IgD-negative memory B cell (primary cell): ENCODE results near the gene GPX1. TPM values are rescaled to one million over a fixed set of nuclear protein-coding genes. Genes with fewer than 3 reads are reported as not detected.
"Not testable (repeated sequence)": the region's sequence is repeated elsewhere in the genome, so short reads cannot be mapped to it uniquely, and the experiment has no call there.

Experiments used
- H3K27ac Mint-ChIP-seq, 3 donors: one replicate each; pipeline ENCODE4 v1.8.0; 2020 to 2022; ENCODE audit warnings: mild to moderate bottlenecking in 3 of 3, mixed read lengths in 3 of 3, moderate library complexity in 1 of 3
- H3K27me3 Mint-ChIP-seq: one replicate; pipeline ENCODE4 v1.8.0; 2021; ENCODE audit warnings: mixed read lengths
- H3K36me3 Mint-ChIP-seq: one replicate; pipeline ENCODE4 v1.8.0; 2020; ENCODE audit warnings: mild to moderate bottlenecking, mixed read lengths
- H3K4me1 Mint-ChIP-seq, 3 donors: one replicate each; pipeline ENCODE4 v1.8.0; 2020 to 2022; ENCODE audit warnings: mixed read lengths in 3 of 3, mild to moderate bottlenecking in 1 of 3
- H3K4me3 Mint-ChIP-seq, 4 donors: one replicate each; pipeline ENCODE4 v1.8.0; 2020 to 2022; ENCODE audit warnings: mild to moderate bottlenecking in 4 of 4, mixed read lengths in 4 of 4, moderate library complexity in 3 of 4
- H3K9me3 Mint-ChIP-seq, 3 donors: one replicate each; pipeline ENCODE4 v1.8.0; 2020 to 2021; ENCODE audit warnings: mixed read lengths in 3 of 3, mild to moderate bottlenecking in 1 of 3
- polyA plus RNA-seq: library from polyadenylated mRNA; unstranded; fragments of 300-500 nt; fragmentation: Illumina TruSeq; gene quantifications from one replicate; pipeline ENCODE4 v1.2.3, GENCODE V29; 2021

GPX1 gene
- polyA plus RNA-seq, 1 donor from 2014 or later = 340 TPM

- H3K4me3 Mint-ChIP-seq = peak overlapping the region in 2 of 4 donors; percentile 29
- no peaks in the 10 kb centered on the region for H3K36me3 Mint-ChIP-seq
- H3K4me1 Mint-ChIP-seq = peaks cover 28 to 35% (median 31%) of the 10 kb centered on the region in 3 donors
- H3K9me3 Mint-ChIP-seq = no peaks in the 10 kb centered on the region
- peak overlapping the region; percentile 71 to 88 (median 79) for H3K27ac Mint-ChIP-seq
- no peaks in the 10 kb centered on the region for H3K27me3 Mint-ChIP-seq
Measured at GRCh38 chr3:49346797-49347251, 11.3 kb downstream of the GPX1 start.

GRCh38 chr3:49343163-49343562, 15.0 kb downstream of the GPX1 start:
- peak overlapping the region in 3 of 4 donors; percentile 65 to 81 (median 70) for H3K4me3 Mint-ChIP-seq

GRCh38 chr3:49341996-49342395, 16.2 kb downstream of the GPX1 start:
- Mint-ChIP-seq H3K4me3 (peak overlapping the region in 3 of 4 donors; percentile 43 to 81 (median 65)), H3K9me3 (no peaks in the 10 kb centered on the region), H3K27ac (peak overlapping the region; percentile 81 to 86 (median 82)), H3K27me3 (no peaks in the 10 kb centered on the region), H3K4me1 (peaks cover 44 to 54% (median 46%) of the 10 kb centered on the region in 3 donors), H3K36me3 (no peaks in the 10 kb centered on the region)

More at GRCh38 chr3:49343163-49343562, 15.0 kb downstream of the GPX1 start:
- Mint-ChIP-seq H3K9me3 (no peaks in the 10 kb centered on the region), H3K27ac (peak overlapping the region in 1 of 3 donors; percentile 78), H3K27me3 (no peaks in the 10 kb centered on the region), H3K36me3 (no peaks in the 10 kb centered on the region), H3K4me1 (peaks cover 44 to 52% (median 45%) of the 10 kb centered on the region in 3 donors)

- Mint-ChIP-seq H3K4me3 (peak within 1 kb of the TSS; percentile 93 to 97 (median 96)), H3K9me3 (no peaks in the 10 kb centered on the region), H3K36me3 (no peaks in the 10 kb centered on the region), H3K27me3 (no peaks in the 10 kb centered on the region), H3K27ac (peak within 1 kb of the TSS; percentile 97 to 99 (median 98)), H3K4me1 (peaks cover 36 to 50% (median 37%) of the 10 kb centered on the region in 3 donors)
Measured at GRCh38 chr3:49339941-49340800, 18.0 kb downstream of the GPX1 start, which contains the start of gene USP4. TSS of gene USP4 (minus strand) at chr3:49340053. CDS start at chr3:49340024, 29 bp downstream.

- H3K9me3 Mint-ChIP-seq = no peaks in the 10 kb centered on the region
- H3K27ac Mint-ChIP-seq = peak overlapping the region; percentile 97 to 99 (median 98)
- no peaks in the 10 kb centered on the region for H3K27me3 Mint-ChIP-seq
- peak overlapping the region; percentile 93 to 97 (median 96) for H3K4me3 Mint-ChIP-seq
- H3K36me3 Mint-ChIP-seq = no peaks in the 10 kb centered on the region
- peaks cover 33 to 52% (median 34%) of the 10 kb centered on the region in 3 donors for H3K4me1 Mint-ChIP-seq
Measured at GRCh38 chr3:49339581-49339940, 18.6 kb downstream of the GPX1 start.

- Mint-ChIP-seq H3K27me3 (no peaks in the 10 kb centered on the region), H3K4me3 (peak overlapping the region in 1 of 4 donors; percentile 79), H3K9me3 (no peaks in the 10 kb centered on the region), H3K27ac (peak overlapping the region in 1 of 3 donors; percentile 58), H3K36me3 (peaks cover 5% of the 10 kb centered on the region), H3K4me1 (peaks cover 11 to 26% (median 13%) of the 10 kb centered on the region in 3 donors)
Measured at GRCh38 chr3:49333916-49334633, 24.1 kb downstream of the GPX1 start.

- H3K9me3 Mint-ChIP-seq = no peaks in the 10 kb centered on the region
- peak overlapping the region in 1 of 3 donors; percentile 67 for H3K27ac Mint-ChIP-seq
- H3K36me3 Mint-ChIP-seq = peaks cover 5% of the 10 kb centered on the region
- peaks cover 6 to 16% (median 8%) of the 10 kb centered on the region in 3 donors for H3K4me1 Mint-ChIP-seq
- no peaks in the 10 kb centered on the region for H3K27me3 Mint-ChIP-seq
- H3K4me3 Mint-ChIP-seq = no peak overlapping the region
Measured at GRCh38 chr3:49333091-49333490, 25.1 kb downstream of the GPX1 start.

GRCh38 chr3:49329186-49329585, 29.0 kb downstream of the GPX1 start:
- Mint-ChIP-seq H3K27ac (no peak overlapping the region), H3K4me1 (peaks cover 0 to 4% (median 3%) of the 10 kb centered on the region in 3 donors), H3K27me3 (no peaks in the 10 kb centered on the region), H3K4me3 (no peak overlapping the region), H3K36me3 (peaks cover 5% of the 10 kb centered on the region), H3K9me3 (no peaks in the 10 kb centered on the region)

- H3K27ac Mint-ChIP-seq, H3K4me1 Mint-ChIP-seq, H3K36me3 Mint-ChIP-seq, H3K27me3 Mint-ChIP-seq, H3K9me3 Mint-ChIP-seq: not testable (repeated sequence)
- H3K4me3 Mint-ChIP-seq = peak overlapping the region in 1 of 4 donors; percentile 22
Measured at GRCh38 chr3:49328350-49328749, 29.8 kb downstream of the GPX1 start.

GRCh38 chr3:49327485-49327884, 30.7 kb downstream of the GPX1 start:
- H3K9me3 Mint-ChIP-seq = no peaks in the 10 kb centered on the region
- no peak overlapping the region for H3K27ac Mint-ChIP-seq
- peaks cover 5% of the 10 kb centered on the region for H3K36me3 Mint-ChIP-seq
- no peak overlapping the region for H3K4me3 Mint-ChIP-seq
- no peaks in the 10 kb centered on the region for H3K27me3 Mint-ChIP-seq
- peaks cover 0 to 2% (median 0%) of the 10 kb centered on the region in 3 donors for H3K4me1 Mint-ChIP-seq

- Mint-ChIP-seq H3K27ac (no peak overlapping the region), H3K27me3 (no peaks in the 10 kb centered on the region)
Measured at GRCh38 chr3:49324768-49325167, 33.4 kb downstream of the GPX1 start.

GRCh38 chr3:49316696-49317457, 41.3 kb downstream of the GPX1 start:
- Mint-ChIP-seq H3K4me3 (no peak overlapping the region), H3K27me3 (no peaks in the 10 kb centered on the region), H3K36me3 (no peaks in the 10 kb centered on the region), H3K9me3 (no peaks in the 10 kb centered on the region), H3K27ac (no peak overlapping the region), H3K4me1 (no peaks in the 10 kb centered on the region)

More at GRCh38 chr3:49324768-49325167, 33.4 kb downstream of the GPX1 start:
- H3K9me3 Mint-ChIP-seq = no peaks in the 10 kb centered on the region
- peaks cover 3% of the 10 kb centered on the region for H3K36me3 Mint-ChIP-seq
- no peak overlapping the region for H3K4me3 Mint-ChIP-seq
- H3K4me1 Mint-ChIP-seq = peaks cover 0 to 2% (median 0%) of the 10 kb centered on the region in 3 donors

- Mint-ChIP-seq H3K27me3 (no peaks in the 10 kb centered on the region), H3K36me3 (peaks cover 1% of the 10 kb centered on the region), H3K4me3 (no peak overlapping the region), H3K4me1 (no peaks in the 10 kb centered on the region), H3K9me3 (no peaks in the 10 kb centered on the region), H3K27ac (no peak overlapping the region)
Measured at GRCh38 chr3:49313896-49314688, 44.1 kb downstream of the GPX1 start.

GRCh38 chr3:49311283-49311682, 46.9 kb downstream of the GPX1 start:
- Mint-ChIP-seq H3K4me3 (no peak overlapping the region), H3K27me3 (no peaks in the 10 kb centered on the region), H3K27ac (peak overlapping the region in 1 of 3 donors; percentile 5), H3K36me3 (peaks cover 3% of the 10 kb centered on the region), H3K9me3 (no peaks in the 10 kb centered on the region), H3K4me1 (peaks cover 0 to 1% (median 0%) of the 10 kb centered on the region in 3 donors)
